Vagina (tissue), 2 donors: ENCODE data around the gene GFAP.

ENCODE experiments used
- CTCF ChIP-seq, 3 experiments: fragments of 450-650 bp in 2 of 3; fragments of 200-600 bp in 1 of 3; sonication (generic) in 1 of 3; IDR thresholded peaks; one replicate each; pipeline ENCODE4 v1.5.1; 2017 to 2019; ENCODE audit warnings: antibody characterized with exemption in 3 of 3, mild to moderate bottlenecking in 2 of 3, moderate library complexity in 2 of 3
- POLR2A ChIP-seq, 2 donors: fragments of 450-650 bp; IDR thresholded peaks; one replicate each; pipeline ENCODE4 v1.6.1; 2017; ENCODE audit warnings: antibody characterized with exemption in 2 of 2, mild to moderate bottlenecking in 2 of 2, moderate library complexity in 2 of 2

- TF ChIP-seq CTCF (IDR thresholded peaks at IDR 0.05) (peak in 1 of 3 experiments; percentile 28), POLR2A (IDR thresholded peaks at IDR 0.05) (no peak)
These were observed 36.6 kb downstream of the GFAP start for GRCh38 chr17:44878627-44879221.
